GM13976 (cell line): ENCODE measurements around the gene C1QB.

ENCODE experiments used
- DNase-seq: peaks from one replicate; pipeline ENCODE4 v3.0.0; 2012; ENCODE audit warnings: low spot score
- CTCF ChIP-seq: IDR thresholded peaks from 2 replicates; pipeline ENCODE4 v1.5.1; 2012; ENCODE audit warnings: borderline replicate concordance, mild to moderate bottlenecking; ENCODE audit not compliant: insufficient read depth; ENCODE audit errors: extremely low read depth, missing control alignments, control extremely low read depth
- in situ Hi-C: fragments of 300-500 bp; cut with MboI; formaldehyde crosslinking; loops from one replicate; pipeline ENCODE4 v1.12.0; 2022; ENCODE audit warnings: low sequenced_read_pairs, mixed read lengths, inconsistent platforms; ENCODE audit not compliant: unreplicated experiment

C1QB gene

GRCh38 chr1:22612671-22613571 is 40.1 kb upstream of the C1QB start:
- no peak for DNase-seq
- in situ Hi-C loops: no loop called here
- TF ChIP-seq CTCF: no peak

DNA sequence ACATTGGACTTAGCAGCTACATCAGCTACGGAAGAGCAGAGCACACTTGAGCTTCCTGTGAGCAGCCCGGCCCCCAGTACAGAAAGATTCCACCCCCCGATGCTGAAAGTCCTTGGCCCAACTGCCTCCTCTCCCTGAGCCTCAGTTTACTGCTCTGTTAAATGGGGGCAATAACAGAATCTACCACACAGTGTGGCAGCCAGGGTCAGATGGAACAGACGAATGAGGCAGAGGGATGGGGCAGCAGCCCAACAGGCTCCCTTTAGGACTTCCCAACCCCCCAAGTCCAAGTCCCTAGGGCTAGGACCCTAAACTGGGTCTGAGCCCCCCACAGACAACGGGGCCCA is 39.5 kb upstream of the C1QB start:
- DNase-seq: no peak
- in situ Hi-C loops: no loop called here
- no peak for TF ChIP-seq CTCF

DNA sequence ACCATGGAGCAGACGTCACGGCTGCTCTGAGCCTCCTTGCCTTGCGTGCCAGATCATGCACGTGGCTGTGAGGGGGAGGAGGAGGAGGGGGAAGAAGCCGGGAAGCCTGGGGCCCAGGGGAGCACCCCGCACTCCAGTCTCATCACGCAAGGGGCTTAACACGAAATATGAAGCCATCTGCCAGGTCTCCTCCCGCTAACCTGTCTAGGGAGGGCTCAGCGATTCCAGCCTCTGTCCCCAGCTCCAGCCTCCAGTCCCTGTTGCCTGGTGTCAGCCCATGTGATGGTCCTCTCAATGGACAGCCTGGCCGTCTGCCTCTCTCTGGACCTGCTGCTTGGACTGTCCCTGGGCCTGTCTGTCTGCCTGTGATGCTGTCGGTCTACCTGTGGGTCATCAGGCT is 39.1 kb upstream of the C1QB start:
- in situ Hi-C loops: no loop called here
- DNase-seq: no peak
- no peak for TF ChIP-seq CTCF

- no peak for DNase-seq
- TF ChIP-seq CTCF: no peak
- in situ Hi-C loops: no loop called here
These were observed 37.1 kb upstream of the C1QB start for GRCh38 chr1:22615886-22616285.

GRCh38 chr1:22616571-22616970 is 36.5 kb upstream of the C1QB start:
- in situ Hi-C loops: no loop called here
- no peak for TF ChIP-seq CTCF
- DNase-seq: no peak

DNA sequence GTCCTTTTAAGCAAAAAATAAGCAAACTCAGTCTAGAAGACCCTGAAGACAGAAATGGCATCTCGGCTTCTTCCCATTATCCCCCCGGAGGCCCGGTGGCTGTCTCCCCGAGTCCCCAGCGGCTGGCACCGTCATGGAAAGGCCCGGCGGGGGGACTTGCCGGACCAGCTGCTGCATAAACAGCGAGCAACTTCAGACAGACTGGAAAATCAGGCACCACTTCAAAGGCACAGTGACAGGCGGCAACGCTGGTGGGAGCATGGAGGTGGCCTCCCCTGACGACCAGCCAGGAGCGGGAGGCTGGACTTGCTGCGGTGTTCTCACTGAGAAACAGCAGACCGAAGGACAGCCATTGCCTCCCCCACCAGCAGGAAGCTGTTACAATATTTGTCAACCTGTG is 35.0 kb upstream of the C1QB start:
- in situ Hi-C loops: no loop called here
- no peak for TF ChIP-seq CTCF
- no peak for DNase-seq

- in situ Hi-C loops: no loop called here
- no peak for DNase-seq
- no peak for TF ChIP-seq CTCF
These were observed 33.8 kb upstream of the C1QB start for GRCh38 chr1:22619252-22619651.
